Measurements from ENCODE around the gene FRY.

- no peak for TF ChIP-seq TAF1 (IDR thresholded peaks at IDR 0.05; ENCODE audit: borderline replicate concordance, insufficient read depth, low read length)
- no peak for TF ChIP-seq POLR2AphosphoS5 (IDR thresholded peaks at IDR 0.05; ENCODE audit: low read depth, low read length)
- TF ChIP-seq REST (IDR thresholded peaks at IDR 0.05; ENCODE audit: insufficient read depth in 1 of 2, low read depth in 2 of 2, low read length in 2 of 2) = no peak
Observed at GRCh38 chr13:32252812-32253438, 221.4 kb downstream of the FRY start.
